ENCODE data around the gene RLN2. TPM values are rescaled to one million over a fixed set of nuclear protein-coding genes. Genes with fewer than 3 reads are reported as not detected.
"Not testable (repeated sequence)": the region's sequence is repeated elsewhere in the genome, so short reads cannot be mapped to it uniquely, and the experiment has no call there.

RLN2 gene
- total and polyA plus RNA-seq, 5 donors, result 0.59 to 1.1 (median 0.77) TPM; not detected in 2

GRCh38 chr9:5316406-5316805, 11.9 kb upstream of the RLN2 start:
- H3K27ac ChIP-seq (ENCODE audit: low read length); H3K4me3 ChIP-seq (ENCODE audit: low read length); DNase-seq; H3K9me3 ChIP-seq (ENCODE audit: control insufficient read depth, low read length); H3K4me1 ChIP-seq (ENCODE audit: control insufficient read depth, insufficient read depth, low read length); H3K27me3 ChIP-seq (ENCODE audit: control insufficient read depth, insufficient read depth); intact Hi-C loops (cut with DNase I); ATAC-seq: not testable (repeated sequence)
- 92% methylated on average over 1 of the region's 1 CpG for WGBS

GRCh38 chr9:5315187-5315923, 10.8 kb upstream of the RLN2 start:
- no peak overlapping the region for H3K27ac ChIP-seq (ENCODE audit: low read length)
- 60% methylated on average over 4 of the region's 4 CpGs for WGBS
- intact Hi-C loops (cut with DNase I), result no loop called here
- H3K4me1 ChIP-seq (ENCODE audit: control insufficient read depth, insufficient read depth, low read length), result no peaks in the 10 kb centered on the region
- H3K4me3 ChIP-seq (ENCODE audit: low read length), result no peak overlapping the region
- H3K27me3 ChIP-seq (ENCODE audit: control insufficient read depth, insufficient read depth), result no peaks in the 10 kb centered on the region
- ATAC-seq (no peak), DNase-seq (no peak)
- H3K9me3 ChIP-seq (ENCODE audit: control insufficient read depth, low read length), result peaks cover 2% of the 10 kb centered on the region

- intact Hi-C loops (cut with DNase I), result no loop called here
- H3K4me3 ChIP-seq (ENCODE audit: low read length), result no peak overlapping the region
- no peak for DNase-seq
- H3K27ac ChIP-seq (ENCODE audit: low read length), result no peak overlapping the region
- peaks cover 2% of the 10 kb centered on the region for H3K9me3 ChIP-seq (ENCODE audit: control insufficient read depth, low read length)
- H3K27me3 ChIP-seq (ENCODE audit: control insufficient read depth, insufficient read depth), result no peaks in the 10 kb centered on the region
- no peak for ATAC-seq
- H3K4me1 ChIP-seq (ENCODE audit: control insufficient read depth, insufficient read depth, low read length), result no peaks in the 10 kb centered on the region
These were observed 6.3 kb upstream of the RLN2 start for GRCh38 chr9:5310851-5311250.

- 82% methylated on average over 2 of the region's 2 CpGs for WGBS
- intact Hi-C loops (cut with DNase I), result no loop called here
- H3K9me3 ChIP-seq (ENCODE audit: control insufficient read depth, low read length), result no peaks in the 10 kb centered on the region
- H3K27me3 ChIP-seq (ENCODE audit: control insufficient read depth, insufficient read depth), result no peaks in the 10 kb centered on the region
- DNase-seq (no peak), ATAC-seq (no peak)
- no peaks in the 10 kb centered on the region for H3K4me1 ChIP-seq (ENCODE audit: control insufficient read depth, insufficient read depth, low read length)
- H3K4me3 ChIP-seq (ENCODE audit: low read length), result no peak overlapping the region
- no peak overlapping the region for H3K27ac ChIP-seq (ENCODE audit: low read length)
These were observed 1.2 kb upstream of the RLN2 start for GRCh38 chr9:5305741-5306140.

- ATAC-seq (no peak), DNase-seq (no peak)
- no peak overlapping the region for H3K4me3 ChIP-seq (ENCODE audit: low read length)
- WGBS, result 59% methylated on average over 4 of the region's 4 CpGs
- H3K27ac ChIP-seq (ENCODE audit: low read length), result no peak overlapping the region
- H3K9me3 ChIP-seq (ENCODE audit: control insufficient read depth, low read length), result no peaks in the 10 kb centered on the region
- H3K27me3 ChIP-seq (ENCODE audit: control insufficient read depth, insufficient read depth), result no peaks in the 10 kb centered on the region
- no peaks in the 10 kb centered on the region for H3K4me1 ChIP-seq (ENCODE audit: control insufficient read depth, insufficient read depth, low read length)
- intact Hi-C loops (cut with DNase I), result no loop called here
These were observed 3.0 kb downstream of the RLN2 start for GRCh38 chr9:5301544-5301943.

GRCh38 chr9:5292141-5292540, 12.4 kb downstream of the RLN2 start:
- ATAC-seq (no peak), DNase-seq (no peak)
- Histone ChIP-seq H3K4me1 (ENCODE audit: control insufficient read depth, insufficient read depth, low read length) (no peaks in the 10 kb centered on the region), H3K4me3 (ENCODE audit: low read length) (no peak overlapping the region), H3K9me3 (ENCODE audit: control insufficient read depth, low read length) (no peaks in the 10 kb centered on the region), H3K27me3 (ENCODE audit: control insufficient read depth, insufficient read depth) (no peaks in the 10 kb centered on the region), H3K27ac (ENCODE audit: low read length) (no peak overlapping the region)
- intact Hi-C loops (cut with DNase I), result no loop called here
- 81% methylated on average over 1 of the region's 1 CpG for WGBS

GRCh38 chr9:5288591-5288990, 15.9 kb downstream of the RLN2 start:
- no peak overlapping the region for H3K27ac ChIP-seq (ENCODE audit: low read length)
- no peaks in the 10 kb centered on the region for H3K4me1 ChIP-seq (ENCODE audit: control insufficient read depth, insufficient read depth, low read length)
- H3K4me3 ChIP-seq (ENCODE audit: low read length), result no peak overlapping the region
- no peaks in the 10 kb centered on the region for H3K9me3 ChIP-seq (ENCODE audit: control insufficient read depth, low read length)
- intact Hi-C loops (cut with DNase I), result no loop called here
- WGBS, result 57% methylated on average over 1 of the region's 1 CpG
- DNase-seq (no peak), ATAC-seq (no peak)
- H3K27me3 ChIP-seq (ENCODE audit: control insufficient read depth, insufficient read depth), result no peaks in the 10 kb centered on the region

GRCh38 chr9:5286262-5286661, 18.3 kb downstream of the RLN2 start:
- Histone ChIP-seq H3K4me3 (ENCODE audit: low read length) (no peak overlapping the region), H3K9me3 (ENCODE audit: control insufficient read depth, low read length) (no peaks in the 10 kb centered on the region), H3K27me3 (ENCODE audit: control insufficient read depth, insufficient read depth) (no peaks in the 10 kb centered on the region), H3K27ac (ENCODE audit: low read length) (no peak overlapping the region), H3K4me1 (ENCODE audit: control insufficient read depth, insufficient read depth, low read length) (no peaks in the 10 kb centered on the region)
- DNase-seq (no peak), ATAC-seq (no peak)
- intact Hi-C loops (cut with DNase I), result no loop called here

GRCh38 chr9:5278486-5278885, 26.0 kb downstream of the RLN2 start:
- Histone ChIP-seq H3K4me3 (ENCODE audit: low read length) (no peak overlapping the region), H3K27me3 (ENCODE audit: control insufficient read depth, insufficient read depth) (no peaks in the 10 kb centered on the region), H3K9me3 (ENCODE audit: control insufficient read depth, low read length) (no peaks in the 10 kb centered on the region), H3K4me1 (ENCODE audit: control insufficient read depth, insufficient read depth, low read length) (no peaks in the 10 kb centered on the region), H3K27ac (ENCODE audit: low read length) (no peak overlapping the region)
- intact Hi-C loops (cut with DNase I), result no loop called here
- DNase-seq (no peak), ATAC-seq (no peak)
- 77% methylated on average over 2 of the region's 2 CpGs for WGBS

- 91% methylated on average over 2 of the region's 2 CpGs for WGBS
- no peaks in the 10 kb centered on the region for H3K9me3 ChIP-seq (ENCODE audit: control insufficient read depth, low read length)
These were observed 29.7 kb downstream of the RLN2 start for GRCh38 chr9:5274770-5275169.

GRCh38 chr9:5269249-5269715, 35.2 kb downstream of the RLN2 start:
- no peak for DNase-seq
- no peak for ATAC-seq
- no peaks in the 10 kb centered on the region for H3K4me1 ChIP-seq (ENCODE audit: control insufficient read depth, insufficient read depth, low read length)
- H3K4me3 ChIP-seq (ENCODE audit: low read length), result no peak overlapping the region
- intact Hi-C loops (cut with DNase I), result no loop called here
- no peak overlapping the region for H3K27ac ChIP-seq (ENCODE audit: low read length)
- WGBS, result 32% methylated on average over 6 of the region's 6 CpGs
- H3K9me3 ChIP-seq (ENCODE audit: control insufficient read depth, low read length), result no peaks in the 10 kb centered on the region
- H3K27me3 ChIP-seq (ENCODE audit: control insufficient read depth, insufficient read depth), result no peaks in the 10 kb centered on the region

More at GRCh38 chr9:5274770-5275169, 29.7 kb downstream of the RLN2 start:
- ATAC-seq, result no peak
- Histone ChIP-seq H3K27ac (ENCODE audit: low read length) (no peak overlapping the region), H3K4me1 (ENCODE audit: control insufficient read depth, insufficient read depth, low read length) (no peaks in the 10 kb centered on the region), H3K27me3 (ENCODE audit: control insufficient read depth, insufficient read depth) (no peaks in the 10 kb centered on the region), H3K4me3 (ENCODE audit: low read length) (no peak overlapping the region)
- no peak for DNase-seq
- intact Hi-C loops (cut with DNase I), result no loop called here

GRCh38 chr9:5265939-5266338, 38.6 kb downstream of the RLN2 start:
- no peak overlapping the region for H3K27ac ChIP-seq (ENCODE audit: low read length)
- intact Hi-C loops (cut with DNase I), result no loop called here
- no peaks in the 10 kb centered on the region for H3K4me1 ChIP-seq (ENCODE audit: control insufficient read depth, insufficient read depth, low read length)
- H3K9me3 ChIP-seq (ENCODE audit: control insufficient read depth, low read length), result no peaks in the 10 kb centered on the region
- ATAC-seq (no peak), DNase-seq (no peak)
- no peak overlapping the region for H3K4me3 ChIP-seq (ENCODE audit: low read length)
- H3K27me3 ChIP-seq (ENCODE audit: control insufficient read depth, insufficient read depth), result no peaks in the 10 kb centered on the region
- WGBS, result 63% methylated on average over 1 of the region's 1 CpG

Data from right cardiac atrium (tissue), 5 donors.